ENCODE results near the gene METTL23. TPM values are rescaled to one million over a fixed set of nuclear protein-coding genes. Genes with fewer than 3 reads are reported as not detected.

The METTL23 gene
- total RNA-seq, 4 donors from 2014 or later, result 23.7 to 56.4 (median 31.2) TPM

- TF ChIP-seq CTCF (IDR thresholded peaks at IDR 0.05; ENCODE audit: low read depth), result no peak
Measured at GRCh38 chr17:76713765-76714164, 12.9 kb upstream of the METTL23 start.

GRCh38 chr17:76714336-76714735 is 12.3 kb upstream of the METTL23 start:
- no peak for TF ChIP-seq CTCF (IDR thresholded peaks at IDR 0.05; ENCODE audit: low read depth)

- TF ChIP-seq CTCF (IDR thresholded peaks at IDR 0.05; ENCODE audit: low read depth), result no peak
Measured at GRCh38 chr17:76714822-76715495, 11.7 kb upstream of the METTL23 start.

GRCh38 chr17:76715496-76715830 is 11.2 kb upstream of the METTL23 start:
- TF ChIP-seq CTCF (IDR thresholded peaks at IDR 0.05; ENCODE audit: low read depth), result no peak

GRCh38 chr17:76716146-76716838 is 10.3 kb upstream of the METTL23 start:
- TF ChIP-seq CTCF (IDR thresholded peaks at IDR 0.05; ENCODE audit: low read depth), result no peak

GRCh38 chr17:76716839-76717215 is 9.8 kb upstream of the METTL23 start:
- no peak for TF ChIP-seq CTCF (IDR thresholded peaks at IDR 0.05; ENCODE audit: low read depth)

GRCh38 chr17:76718516-76718915 is 8.1 kb upstream of the METTL23 start:
- TF ChIP-seq CTCF (IDR thresholded peaks at IDR 0.05; ENCODE audit: low read depth), result no peak
